EH (cell line): Measurements from ENCODE around the gene PPP2R3B.
"Not testable (repeated sequence)": the region's sequence is repeated elsewhere in the genome, so short reads cannot be mapped to it uniquely, and the experiment has no call there.

Experiments
- DNase-seq: peaks from one replicate; pipeline ENCODE4 v3.0.0-alpha.2; 2015; ENCODE audit warnings: low read depth

Gene PPP2R3B

DNA sequence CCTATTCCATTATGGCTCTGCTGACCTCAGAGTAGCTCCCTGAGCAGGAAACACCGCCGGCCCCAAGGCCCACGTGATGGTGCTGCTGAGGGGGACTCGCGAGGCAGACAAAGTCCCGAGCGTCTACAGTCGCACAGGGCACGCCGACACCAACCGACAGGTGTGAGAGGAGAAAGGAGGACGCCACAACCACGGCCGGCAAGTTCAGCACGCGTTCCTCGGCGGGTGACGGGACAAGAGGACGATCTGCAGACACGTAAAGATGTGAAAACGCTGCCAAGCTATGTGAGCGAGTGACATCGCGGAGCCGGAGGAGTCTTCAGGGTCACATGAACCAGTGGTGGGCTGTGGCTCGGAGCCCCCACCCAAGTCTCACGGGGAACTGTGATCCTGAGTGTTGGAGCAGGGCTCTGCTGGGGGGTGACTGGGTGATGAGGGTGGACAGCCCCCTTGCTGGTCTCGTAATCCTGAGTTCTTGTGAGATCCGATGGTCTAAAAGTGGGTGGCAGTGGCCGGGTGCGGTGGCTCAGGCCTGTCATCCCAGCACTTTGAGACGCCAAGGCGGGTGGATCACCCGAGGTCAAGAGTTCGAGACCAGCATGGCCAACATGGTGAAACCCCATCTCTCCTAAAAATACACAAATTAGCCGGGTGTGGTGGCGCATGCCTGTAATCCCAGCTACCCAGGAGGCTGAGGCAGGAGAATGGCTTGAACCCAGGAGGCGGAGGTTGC lies 34.0 kb downstream of the PPP2R3B start:
- DNase-seq: no peak

DNA sequence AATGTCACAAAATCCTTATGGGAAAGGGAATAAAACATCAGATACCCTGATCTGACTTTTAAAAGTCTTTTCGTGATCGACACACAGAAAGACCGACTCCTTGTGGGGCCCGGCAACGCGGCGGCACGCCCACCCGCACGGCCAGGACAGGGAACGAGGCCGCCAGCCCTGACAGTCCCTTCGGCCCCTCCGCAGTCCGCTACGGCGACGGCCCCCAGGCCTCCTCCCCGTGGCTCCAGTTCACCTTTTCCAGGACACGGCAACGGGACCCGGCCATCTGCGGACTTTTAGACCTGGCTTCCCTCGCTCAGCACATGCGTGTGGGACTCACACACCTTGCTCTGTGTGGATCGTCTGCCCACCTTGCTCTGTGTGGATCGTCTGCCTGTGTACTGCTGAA lies 34.5 kb downstream of the PPP2R3B start:
- DNase-seq: no peak

GRCh38 chrX:351736-352135 lies 35.0 kb downstream of the PPP2R3B start:
- DNase-seq: no peak

GRCh38 chrX:351324-351641 lies 35.4 kb downstream of the PPP2R3B start:
- not testable (repeated sequence) for DNase-seq

DNA sequence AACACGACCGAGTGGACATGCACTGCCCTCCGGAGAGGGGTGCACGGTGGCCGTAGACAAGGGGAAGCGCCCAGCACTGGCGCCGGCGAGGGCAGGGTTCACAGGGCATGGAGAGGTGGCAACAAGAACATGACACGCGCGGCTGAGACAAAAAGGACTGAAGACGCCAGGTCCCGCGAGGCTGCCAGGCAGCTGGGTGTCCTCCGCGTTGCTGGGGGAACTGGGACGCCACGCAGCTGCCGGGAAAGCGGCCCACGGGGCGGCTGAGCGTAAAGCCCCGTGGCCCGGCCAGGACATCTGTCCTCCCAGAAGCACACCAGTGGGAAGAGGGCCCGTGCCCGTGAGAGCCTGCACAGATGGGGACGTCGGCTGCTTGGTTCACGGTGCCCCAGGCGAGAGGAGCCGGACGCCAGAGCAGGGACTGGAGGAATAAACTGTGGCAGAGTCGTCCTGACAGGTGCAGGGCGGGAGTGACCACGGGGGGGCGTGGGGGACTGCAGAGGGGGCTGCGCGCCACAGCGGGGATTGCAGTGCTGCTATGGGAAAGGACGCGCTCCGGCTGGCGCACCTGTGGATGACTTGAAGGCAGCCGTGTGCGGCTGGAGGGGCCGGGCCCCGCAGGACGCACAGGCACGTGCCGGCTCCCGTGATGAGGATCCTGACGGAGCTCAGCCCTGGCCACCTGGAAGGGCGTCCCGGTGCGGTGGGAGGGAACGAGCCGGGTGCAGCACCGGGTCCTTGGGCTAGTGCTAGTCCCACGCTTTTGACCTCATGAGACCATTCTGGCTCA lies 36.0 kb downstream of the PPP2R3B start:
- no peak for DNase-seq

DNA sequence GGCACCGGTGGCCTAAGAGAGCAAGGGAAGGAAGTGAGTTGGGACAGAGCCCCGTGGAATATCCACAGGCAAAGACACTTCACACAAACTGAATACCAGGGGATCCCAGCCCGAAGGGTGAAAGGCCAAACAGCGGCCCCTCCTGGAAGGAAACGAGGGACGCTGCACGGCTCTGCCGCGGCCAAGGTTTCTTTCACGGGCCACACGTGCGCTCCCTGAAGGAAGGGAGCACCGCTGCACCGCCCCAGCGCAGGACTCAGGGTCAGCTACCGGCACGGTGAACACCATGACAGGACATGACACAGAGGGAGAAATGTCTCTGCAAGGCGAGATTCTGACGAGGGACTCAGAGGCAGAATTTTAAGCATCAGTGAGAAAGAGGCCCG lies 36.6 kb downstream of the PPP2R3B start:
- DNase-seq: no peak

- DNase-seq: no peak
These were observed 37.0 kb downstream of the PPP2R3B start for GRCh38 chrX:349702-350101.

DNA sequence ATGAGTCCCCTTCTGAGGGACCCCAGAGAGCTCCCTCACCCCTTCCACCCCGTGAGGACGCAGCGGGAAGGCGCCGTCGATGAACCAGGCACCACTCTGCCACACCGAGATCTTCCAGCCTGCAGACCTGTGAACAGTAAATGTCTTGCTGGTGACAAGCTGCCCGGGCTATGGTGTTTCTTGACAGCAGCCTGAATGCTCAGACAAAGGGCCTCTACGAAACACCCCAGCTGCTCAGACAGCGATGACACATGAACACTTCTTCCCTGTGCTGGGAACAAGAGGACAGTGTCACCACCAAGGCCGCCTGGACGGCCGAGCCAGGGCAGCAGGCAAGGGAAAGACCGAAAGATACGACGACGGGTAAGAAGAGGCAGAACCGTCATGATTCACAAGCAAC lies 37.5 kb downstream of the PPP2R3B start:
- no peak for DNase-seq

DNA sequence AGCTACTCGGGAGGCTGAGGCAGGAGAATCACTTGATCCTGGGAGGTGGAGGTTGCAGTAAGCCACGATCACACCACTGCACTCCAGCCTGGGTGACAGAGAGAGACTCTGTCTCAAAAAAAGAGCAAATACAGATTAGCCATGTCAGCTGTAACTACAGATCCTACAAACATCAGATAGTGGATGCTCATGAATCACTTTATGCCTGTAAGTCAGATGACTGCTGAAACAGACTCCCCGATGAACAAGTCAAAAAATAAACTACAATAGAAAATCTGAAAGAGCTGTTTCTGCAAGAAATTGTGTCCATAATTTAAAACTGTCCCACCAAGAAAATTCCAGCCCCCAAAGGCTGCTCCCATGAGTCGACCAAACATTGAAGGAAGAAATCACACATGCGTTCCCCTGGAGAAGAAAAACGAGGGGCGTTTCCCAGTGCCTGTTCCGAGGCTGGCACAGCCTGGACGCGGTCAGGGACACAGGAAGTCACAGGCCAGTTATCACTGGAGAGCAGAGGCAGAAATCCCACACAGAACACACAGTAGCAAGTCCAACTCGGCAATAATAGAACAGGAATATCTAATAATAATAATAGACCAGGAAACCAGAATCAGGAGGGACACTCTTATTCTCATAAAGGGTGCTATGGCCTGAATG lies 38.1 kb downstream of the PPP2R3B start:
- no peak for DNase-seq

- DNase-seq: no peak
These were observed 39.2 kb downstream of the PPP2R3B start for GRCh38 chrX:347351-348117.

DNA sequence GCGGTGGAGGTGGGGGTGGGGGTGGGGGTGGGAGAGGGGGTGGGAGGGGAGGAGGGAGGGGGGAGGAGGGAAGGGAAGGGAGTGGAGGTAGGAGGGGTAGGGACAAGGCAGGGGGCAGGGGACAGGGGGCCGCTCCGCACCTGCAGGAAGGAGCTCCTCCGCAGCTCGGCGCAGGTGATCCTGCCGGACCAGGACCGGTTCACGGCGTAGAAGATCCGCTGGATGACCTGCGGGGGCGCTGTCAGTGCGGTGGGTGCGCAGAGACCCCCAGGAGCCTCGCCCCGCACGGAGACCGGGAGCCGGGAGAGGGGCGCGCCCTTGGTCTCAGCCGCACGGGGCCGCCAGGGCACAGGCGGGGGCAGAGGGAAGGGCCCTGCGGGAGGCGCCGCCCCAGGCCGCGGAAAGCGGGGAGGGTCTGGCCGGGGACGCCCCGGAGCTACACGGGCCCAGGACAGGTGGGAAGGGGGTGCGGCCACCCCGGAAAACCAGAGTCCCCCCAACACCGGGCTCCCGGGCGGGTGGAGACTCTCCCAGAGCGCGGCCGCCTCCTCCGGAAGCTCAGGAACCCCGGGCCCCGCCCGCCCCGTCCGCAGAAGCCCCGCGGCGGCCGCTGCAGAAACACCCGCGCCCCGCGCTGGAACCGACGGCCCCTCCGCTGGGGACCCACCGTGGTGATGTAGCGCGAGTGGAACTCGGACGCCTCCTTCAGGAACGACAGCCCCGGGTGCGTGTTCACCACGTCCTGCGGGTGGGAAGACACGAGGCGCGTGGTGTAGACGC lies 40.5 kb downstream of the PPP2R3B start:
- no peak for DNase-seq

DNA sequence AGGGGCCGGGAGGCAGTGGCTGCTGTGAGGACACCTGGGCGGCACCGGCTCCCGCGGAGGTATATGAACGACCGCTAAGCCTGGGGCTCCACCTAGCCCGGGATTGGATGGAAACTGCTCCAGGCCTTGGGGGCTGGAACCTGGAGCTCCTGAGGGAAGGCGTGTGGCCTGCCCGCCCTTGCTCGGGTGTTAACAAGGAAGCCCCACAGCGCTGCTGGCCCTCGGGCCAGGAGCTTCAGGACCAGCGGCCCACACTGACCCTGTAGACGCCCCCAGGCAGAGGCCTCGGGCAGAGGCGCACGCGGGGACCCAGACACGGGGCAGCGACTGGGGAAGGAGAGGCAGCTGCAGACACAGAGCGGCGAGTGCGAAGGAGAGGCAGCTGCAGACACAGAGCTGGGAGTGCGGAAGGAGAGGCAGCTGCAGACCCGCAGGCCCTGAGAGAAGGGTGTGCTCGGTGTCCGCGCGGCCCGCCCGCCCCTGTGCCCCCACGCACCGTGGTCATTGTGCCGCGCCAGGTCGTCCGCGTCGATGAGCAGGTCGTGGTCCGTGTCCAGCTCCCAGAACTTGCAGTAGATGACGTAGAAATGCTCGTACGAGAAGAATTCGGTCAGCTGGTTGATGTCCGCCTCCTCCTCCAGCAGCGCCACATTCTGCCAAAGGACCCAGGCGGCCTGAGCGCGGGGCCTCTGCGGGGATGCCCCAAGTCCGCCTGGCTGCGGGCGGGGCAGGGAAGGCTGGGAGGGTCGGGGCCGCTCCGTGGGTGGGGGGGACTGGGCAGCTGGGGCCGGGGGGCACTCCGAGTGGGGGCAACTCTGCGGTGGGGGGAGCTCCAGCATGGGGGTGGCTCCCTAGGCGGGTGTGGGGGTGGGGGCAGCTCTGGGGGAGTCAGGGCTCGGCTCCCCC lies 41.4 kb downstream of the PPP2R3B start:
- no peak for DNase-seq

DNA sequence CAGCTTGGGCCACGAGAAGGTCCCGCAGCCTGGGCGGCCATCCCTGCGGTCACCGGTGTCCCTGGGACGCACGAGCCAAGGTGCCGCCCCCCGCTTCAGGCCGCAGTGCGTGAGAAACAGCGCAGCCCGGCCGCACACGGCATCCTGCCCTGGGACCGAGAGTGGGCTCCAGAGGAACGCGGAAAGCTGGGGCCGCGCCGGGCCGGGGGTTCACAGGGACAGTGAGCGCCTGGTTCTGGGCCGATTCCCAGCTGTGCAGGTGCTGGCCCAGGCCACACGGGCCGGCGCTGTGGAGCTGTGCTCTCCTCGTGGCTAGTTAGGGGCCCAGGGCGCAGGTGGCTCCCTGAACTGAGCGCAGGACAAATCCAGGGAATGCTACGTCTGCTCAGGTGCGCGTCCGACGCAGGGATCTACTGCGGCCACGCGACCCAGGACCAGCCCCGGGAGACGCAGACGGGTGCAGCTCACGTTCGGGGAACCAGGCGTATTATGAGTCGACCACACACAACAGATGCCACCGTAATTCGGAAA lies 42.3 kb downstream of the PPP2R3B start:
- no peak for DNase-seq

DNA sequence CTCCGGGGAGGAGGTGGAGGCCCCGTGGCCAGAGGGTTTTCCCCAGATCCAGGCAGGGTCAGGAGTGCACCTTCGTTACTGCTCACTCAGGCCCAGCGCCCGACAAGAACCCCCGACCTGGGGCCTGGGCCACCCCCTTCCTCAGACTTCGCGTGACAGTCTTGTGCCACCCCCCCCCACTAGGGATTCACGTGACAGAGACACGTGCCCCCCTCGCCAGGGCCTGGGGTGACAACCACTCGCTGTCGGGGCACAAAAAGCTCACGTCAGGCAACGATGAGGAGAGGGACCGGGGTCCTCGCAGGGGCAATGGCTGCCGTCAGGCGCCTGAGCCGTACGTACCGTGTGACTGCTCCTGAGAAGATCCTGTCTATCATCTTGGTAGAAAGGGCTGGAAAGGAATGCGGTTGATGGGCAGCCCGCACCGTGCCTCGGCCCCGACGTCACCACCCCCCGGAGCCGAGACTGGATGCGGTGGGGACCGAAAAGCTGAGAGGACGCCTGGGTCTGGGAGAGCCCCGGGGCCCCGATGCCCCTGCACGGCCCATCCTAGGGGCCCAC lies 45.1 kb downstream of the PPP2R3B start:
- DNase-seq: no peak

DNA sequence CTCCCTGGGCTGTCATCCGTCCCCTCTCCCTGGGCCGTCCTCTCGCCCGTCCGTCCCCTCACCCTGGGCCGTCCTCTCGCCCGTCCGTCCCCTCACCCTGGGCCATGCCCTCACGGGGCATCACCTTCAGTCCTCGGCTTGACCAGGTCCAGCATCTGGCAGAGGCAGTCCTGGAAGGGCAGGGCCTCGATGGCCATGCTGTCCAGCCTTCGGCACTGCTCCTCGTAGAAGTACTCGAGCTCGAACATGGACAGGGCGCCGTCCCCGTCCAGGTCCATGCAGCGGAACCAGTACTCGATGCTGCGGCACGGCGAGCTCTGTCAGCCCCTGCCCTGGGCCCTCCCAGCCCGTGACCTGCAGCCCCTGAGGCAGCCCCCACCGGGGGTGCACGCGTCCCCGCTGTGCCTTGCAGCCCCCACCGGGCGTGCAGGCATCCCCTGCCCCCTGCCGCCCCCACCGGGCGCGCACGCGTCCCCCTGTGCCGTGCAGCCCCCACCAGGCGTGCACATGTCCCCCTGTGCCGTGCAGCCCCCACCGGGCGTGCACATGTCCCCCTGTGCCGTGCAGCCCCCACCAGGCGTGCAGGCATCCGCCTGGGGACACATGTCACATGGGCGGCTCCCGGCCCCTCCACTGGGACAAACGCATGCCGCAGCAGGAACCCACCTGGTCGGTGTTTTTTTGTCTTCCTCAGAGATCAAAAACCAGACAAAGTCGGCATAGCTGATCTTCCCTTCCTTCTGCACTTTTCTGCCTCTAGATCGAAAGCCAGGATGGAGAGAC lies 45.9 kb downstream of the PPP2R3B start:
- DNase-seq: no peak

GRCh38 chrX:340121-340520 lies 46.6 kb downstream of the PPP2R3B start:
- no peak for DNase-seq

DNA sequence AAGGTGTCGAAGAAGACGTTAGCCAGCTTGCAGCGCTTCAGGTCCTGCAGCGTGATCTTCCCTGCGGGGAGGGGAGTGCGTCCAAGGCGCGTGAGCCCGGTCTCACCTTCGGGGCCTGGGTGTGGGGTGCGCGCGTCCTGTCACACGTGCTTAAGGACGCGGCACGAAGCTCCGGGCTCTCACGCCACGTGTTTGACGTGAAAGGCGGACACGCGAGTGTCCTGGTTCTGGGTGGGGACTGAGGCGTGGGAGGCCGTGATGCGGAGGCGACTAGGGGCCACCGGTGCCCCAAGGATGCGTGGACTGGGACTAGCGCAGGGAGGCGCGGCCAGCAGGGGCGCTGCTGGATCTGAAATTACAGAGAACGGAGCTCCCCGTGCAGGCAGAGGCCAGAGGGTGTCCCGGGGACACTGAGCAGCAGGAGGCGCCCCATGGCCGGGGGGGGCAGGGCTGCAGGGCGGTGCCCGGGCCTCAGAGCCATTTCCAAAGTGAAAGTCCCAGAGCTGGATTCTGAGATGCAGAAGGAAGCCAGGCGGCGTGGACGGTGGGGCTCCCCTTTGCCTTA lies 47.8 kb downstream of the PPP2R3B start:
- DNase-seq: no peak

- no peak for DNase-seq
These were observed 48.3 kb downstream of the PPP2R3B start for GRCh38 chrX:338281-338835.
